Inflammatory macrophage (primary cell): ENCODE data around the gene CXCL12.
A peak's percentile ranks its signal among the peaks of the same experiment; 100 is the strongest.

ENCODE experiments used
- DNase-seq, 2 donors: peaks; one replicate each; pipeline ENCODE4 v3.0.0-alpha.2; 2020 to 2022

CXCL12 gene

GRCh38 chr10:44399659-44400451 lies 15.0 kb upstream of the CXCL12 start:
- no peak for DNase-seq

- no peak for DNase-seq
These were observed 14.1 kb upstream of the CXCL12 start for GRCh38 chr10:44398747-44399658.

DNA sequence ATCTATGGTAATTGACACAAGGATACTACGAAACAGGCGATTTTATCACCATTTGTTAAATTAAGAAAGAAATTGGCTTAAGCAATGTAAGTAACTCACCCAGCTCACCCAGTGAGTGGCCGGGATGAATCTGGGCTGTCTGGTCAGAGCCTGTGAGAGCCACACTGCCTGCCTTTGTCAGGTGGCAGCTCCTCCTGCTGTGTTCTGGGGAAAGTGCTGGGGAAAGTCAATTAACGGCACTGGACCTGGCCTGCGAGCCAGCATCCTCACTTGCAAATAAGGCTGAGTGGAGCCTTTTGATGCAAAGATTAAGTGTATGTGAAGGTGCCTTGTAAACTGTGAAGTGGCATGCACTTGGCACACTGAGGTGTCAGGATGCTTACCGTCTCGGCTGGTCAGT lies 13.4 kb upstream of the CXCL12 start:
- no peak for DNase-seq

- no peak for DNase-seq
These were observed 12.8 kb upstream of the CXCL12 start for GRCh38 chr10:44397476-44398225.

GRCh38 chr10:44396671-44397191 lies 11.8 kb upstream of the CXCL12 start:
- no peak for DNase-seq

DNA sequence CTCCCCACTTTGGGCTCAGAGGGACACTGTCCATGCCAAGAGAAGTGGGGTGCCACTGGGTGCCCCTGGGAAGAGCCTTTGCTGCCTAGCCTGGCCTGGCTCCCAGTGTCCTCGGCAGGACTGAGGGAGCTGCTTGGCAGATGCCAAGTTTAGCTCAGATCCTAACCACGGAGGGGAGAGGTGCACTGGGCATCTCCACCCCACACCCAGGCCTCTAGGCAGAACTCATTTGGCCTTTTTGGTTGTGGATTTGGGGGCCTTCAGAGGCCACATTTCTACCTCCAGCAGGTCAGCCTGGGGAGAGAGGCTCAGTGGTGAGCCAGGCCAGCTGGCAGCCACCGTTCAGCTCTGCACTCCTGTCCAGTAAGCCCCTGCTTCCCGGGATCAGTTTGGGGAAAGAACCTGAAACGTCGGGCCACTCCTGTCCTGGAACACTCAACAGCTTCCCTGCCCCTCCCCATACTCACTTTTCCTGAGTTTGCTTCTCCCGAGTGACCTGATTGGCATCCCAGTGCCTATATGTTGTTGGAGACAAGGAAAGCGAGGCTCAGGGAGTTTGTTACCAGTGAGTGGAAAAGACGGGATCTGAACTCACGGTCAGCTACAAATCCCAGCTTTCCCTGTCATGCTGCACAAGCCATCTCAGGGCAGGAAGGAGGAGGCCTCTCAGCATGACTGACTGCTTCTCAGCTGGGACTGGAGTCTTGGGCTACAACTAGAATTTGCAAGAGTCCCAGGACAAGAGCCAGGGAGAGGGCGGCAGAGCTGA lies 11.2 kb upstream of the CXCL12 start:
- no peak for DNase-seq

GRCh38 chr10:44395396-44395795 lies 10.5 kb upstream of the CXCL12 start:
- no peak for DNase-seq

DNA sequence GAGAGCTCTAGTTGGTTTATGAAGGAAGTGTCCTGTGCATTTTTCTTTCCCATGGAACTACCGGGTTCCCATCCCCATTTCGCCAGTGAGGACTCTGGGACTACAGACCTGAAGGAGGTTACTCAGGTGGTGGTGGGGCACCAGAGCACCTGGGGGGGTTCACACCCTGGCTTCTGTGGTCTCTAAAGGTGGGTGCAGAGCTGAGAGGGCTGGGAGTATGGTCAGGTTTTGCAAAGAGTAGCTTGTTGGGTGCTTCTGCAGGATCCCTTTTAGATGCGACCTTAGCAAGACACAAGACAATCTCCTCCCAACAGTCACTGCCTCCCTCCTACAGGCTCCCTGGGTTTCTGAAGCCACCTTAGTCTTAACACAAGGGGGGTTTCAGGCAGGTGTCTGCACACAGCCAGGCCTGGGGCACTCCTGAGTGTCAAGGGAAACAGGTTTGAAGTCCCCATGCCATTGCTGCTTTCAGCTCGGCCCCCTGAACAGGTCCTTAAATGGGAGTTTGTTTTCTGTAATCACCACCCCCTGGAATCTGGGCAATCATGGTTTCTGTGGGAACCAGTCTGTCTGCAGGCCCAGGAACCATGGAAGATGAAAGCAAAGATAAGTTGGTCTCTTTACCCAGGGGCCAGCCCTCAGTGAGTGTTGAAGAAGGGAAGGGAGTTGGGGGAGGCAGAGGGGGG lies 9.9 kb upstream of the CXCL12 start:
- no peak for DNase-seq

- DNase-seq, result no peak
These were observed 9.1 kb upstream of the CXCL12 start for GRCh38 chr10:44393834-44394547.

- no peak for DNase-seq
These were observed 8.2 kb upstream of the CXCL12 start for GRCh38 chr10:44393051-44393630.

DNA sequence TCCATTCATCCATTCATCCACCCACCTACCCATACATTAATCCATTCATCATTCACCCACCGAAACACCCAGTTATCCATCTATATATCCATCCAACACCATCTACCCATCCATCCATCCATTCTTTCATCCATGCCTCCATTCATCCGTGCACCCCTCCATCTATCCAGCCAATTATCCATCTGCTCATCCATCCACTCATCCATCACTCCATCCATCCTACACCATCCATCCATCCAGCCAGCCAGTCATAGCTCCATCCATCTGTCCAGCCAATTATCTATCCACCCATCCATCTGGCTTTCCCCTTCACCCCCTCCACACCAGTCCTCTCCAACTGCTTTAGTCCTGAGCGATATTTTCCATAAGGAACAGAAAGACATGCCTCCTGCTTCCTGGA lies 7.5 kb upstream of the CXCL12 start:
- no peak for DNase-seq

- no peak for DNase-seq
These were observed 7.1 kb upstream of the CXCL12 start for GRCh38 chr10:44391981-44392380.

DNA sequence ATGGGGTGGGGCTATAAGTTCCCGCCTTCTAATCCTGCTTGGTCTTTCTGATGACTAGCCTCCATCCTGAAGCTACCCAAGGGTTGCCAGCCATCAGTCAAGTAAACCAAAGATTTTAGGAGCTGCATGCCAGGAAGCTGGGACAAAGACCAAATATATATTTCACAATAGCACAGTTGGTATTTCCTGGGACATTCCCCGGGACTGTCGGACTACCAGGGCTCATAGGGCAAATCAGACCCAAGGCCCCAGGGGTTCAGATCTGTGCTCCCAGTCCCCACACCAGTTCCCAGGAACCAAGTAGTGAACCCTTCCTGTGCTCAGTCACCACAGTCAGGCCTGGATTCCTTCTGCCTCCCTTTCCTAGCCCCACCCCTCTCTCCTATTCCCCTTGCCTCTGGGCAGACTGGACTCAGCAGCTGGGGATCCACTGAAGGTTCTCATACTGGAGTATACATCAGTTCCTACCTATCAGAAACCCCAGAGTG lies 5.7 kb upstream of the CXCL12 start:
- no peak for DNase-seq

DNA sequence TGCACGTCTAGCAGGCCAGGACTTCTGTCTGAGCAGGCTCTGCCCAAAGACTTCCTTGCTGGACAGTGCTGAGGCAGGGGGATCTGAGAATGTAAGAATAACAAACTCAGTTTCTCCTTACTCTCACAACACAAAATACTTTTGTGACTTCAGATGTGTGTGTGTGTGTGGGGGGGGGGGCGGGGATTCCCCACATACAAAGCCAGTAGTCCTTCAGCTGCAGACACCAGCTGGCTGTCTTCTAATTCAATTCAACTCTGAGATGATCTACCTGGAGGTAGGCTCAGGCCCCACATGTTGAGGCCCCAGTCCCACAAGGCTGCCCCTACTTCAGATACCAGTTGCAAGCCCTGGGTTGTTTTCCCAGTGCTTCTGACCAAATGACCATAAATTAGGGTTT lies 4.7 kb upstream of the CXCL12 start:
- no peak for DNase-seq

GRCh38 chr10:44389150-44389549 lies 4.3 kb upstream of the CXCL12 start:
- no peak for DNase-seq

- no peak for DNase-seq
These were observed 3.7 kb upstream of the CXCL12 start for GRCh38 chr10:44388641-44389040.

GRCh38 chr10:44387853-44388251 lies 3.0 kb upstream of the CXCL12 start:
- no peak for DNase-seq

DNA sequence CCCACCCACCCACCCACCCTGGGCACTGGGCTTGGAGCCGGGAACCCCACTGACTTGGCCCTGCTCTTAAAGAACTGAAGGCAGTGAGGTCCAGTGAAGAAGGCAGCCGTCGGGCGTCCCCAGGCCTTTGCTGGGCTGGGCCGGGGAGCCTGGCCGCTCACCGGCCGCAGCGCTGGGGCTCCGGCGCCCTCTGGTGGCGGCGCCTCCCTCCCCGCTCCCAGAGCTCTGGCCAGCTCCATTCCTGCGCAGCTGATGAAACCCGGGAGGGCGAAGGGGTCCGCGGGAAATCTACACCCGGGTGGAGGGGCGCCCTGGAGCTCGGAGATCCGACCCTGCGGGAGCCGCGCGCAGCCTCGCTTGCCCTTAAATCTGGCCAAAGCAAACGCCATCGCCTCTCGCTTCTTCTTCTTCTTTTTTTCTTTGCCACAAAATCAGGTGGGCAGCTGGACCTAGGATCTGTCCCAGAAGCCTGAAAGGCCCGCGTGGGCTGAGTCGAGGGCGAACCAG lies 1.7 kb upstream of the CXCL12 start:
- DNase-seq, result peak; percentile 36 to 53

- DNase-seq, result no peak
These were observed 972 bp upstream of the CXCL12 start for GRCh38 chr10:44385696-44386441.
